GM19468 (cell line): ENCODE measurements around the gene ECSCR.

ENCODE experiments used
- ATAC-seq: cut with Tn5 transposase; IDR thresholded peaks from one replicate; pipeline ENCODE4 v1.9.1; 2021; ENCODE audit warnings: mild to moderate bottlenecking, moderate library complexity, moderate number of reproducible peaks; ENCODE audit not compliant: unreplicated experiment; ENCODE audit errors: extremely low read depth

The ECSCR gene

GRCh38 chr5:139474890-139475791 is 12.6 kb upstream of the ECSCR start:
- ATAC-seq = no peak

- no peak for ATAC-seq
Observed at GRCh38 chr5:139473565-139473964, 11.0 kb upstream of the ECSCR start.

DNA sequence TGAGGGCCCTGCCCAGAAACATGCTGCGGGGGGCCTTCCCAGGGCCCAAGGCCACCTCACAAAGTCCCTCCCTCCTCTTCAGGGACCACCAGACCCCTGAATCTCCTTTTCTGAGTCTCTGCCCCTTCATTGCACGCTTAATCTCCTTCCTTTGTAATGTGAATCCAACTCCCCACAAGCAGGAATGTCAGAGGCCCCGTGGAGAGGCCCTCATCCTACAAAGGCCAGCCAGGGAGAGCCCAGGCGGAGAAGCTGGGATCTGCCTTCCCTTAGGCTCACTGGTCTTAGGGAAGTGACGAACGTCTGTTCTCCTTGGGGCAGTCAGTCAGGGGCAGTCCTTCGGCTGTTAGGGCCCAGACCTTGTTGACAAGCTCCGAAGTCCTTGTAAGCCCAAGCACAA is 10.6 kb upstream of the ECSCR start:
- no peak for ATAC-seq

- no peak for ATAC-seq
Observed at GRCh38 chr5:139472386-139473030, 10.0 kb upstream of the ECSCR start.

- ATAC-seq = no peak
Observed at GRCh38 chr5:139470821-139471300, 8.3 kb upstream of the ECSCR start, which contains the start of gene SMIM33. Gene SMIM33, plus strand, starts transcription at chr5:139471004. Its CDS starts 118 bp downstream, at chr5:139471122.

DNA sequence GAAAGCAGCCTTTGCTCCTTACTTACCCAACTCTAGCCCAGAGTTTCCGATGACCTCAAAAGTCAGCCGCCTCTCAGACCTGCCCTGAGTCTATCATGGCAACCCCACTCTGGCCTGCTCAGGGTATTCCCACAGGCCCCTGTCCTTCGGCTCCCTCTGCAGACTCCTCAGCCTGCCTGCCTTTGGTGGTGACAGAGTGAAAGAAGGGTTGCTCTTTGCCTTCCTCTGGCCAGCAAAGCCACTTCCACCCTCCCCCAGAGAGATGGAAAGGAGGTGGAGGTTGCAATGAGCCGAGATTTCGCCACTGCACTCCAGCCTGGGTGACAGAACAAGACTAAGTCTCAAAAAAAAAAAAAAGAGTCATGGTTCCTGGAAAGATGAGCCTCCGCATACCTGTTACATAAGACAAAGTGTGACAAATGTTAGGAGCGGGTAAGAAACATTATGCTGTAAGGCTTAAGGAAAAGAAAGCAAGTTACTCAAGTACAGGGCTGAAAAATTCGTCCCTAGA is 5.9 kb upstream of the ECSCR start:
- ATAC-seq = no peak

DNA sequence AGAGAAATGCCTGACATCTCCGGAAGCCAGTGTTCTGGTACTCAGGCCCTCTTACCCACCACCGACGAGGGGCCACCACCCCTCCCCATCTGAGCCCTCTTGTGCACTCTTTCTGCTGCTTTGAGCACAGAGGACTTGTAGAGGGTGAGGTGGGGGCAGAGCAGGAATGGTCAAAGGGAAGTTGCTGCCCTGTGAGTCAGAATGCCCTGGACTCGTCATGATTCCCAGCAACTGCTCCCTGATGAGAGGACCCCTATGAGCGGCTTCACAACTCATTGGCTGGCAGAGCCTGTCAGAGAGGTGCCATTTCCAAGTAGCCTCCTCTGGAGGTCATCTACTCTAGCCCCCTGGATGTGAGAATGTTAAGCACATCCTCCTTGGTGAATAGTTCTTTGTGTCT is 845 bp downstream of the ECSCR start:
- no peak for ATAC-seq

- ATAC-seq = no peak
Observed at GRCh38 chr5:139461176-139461575, 1.4 kb downstream of the ECSCR start.

- ATAC-seq = no peak
Observed at GRCh38 chr5:139460455-139460854, 2.1 kb downstream of the ECSCR start.

- no peak for ATAC-seq
Observed at GRCh38 chr5:139459451-139459934, 3.0 kb downstream of the ECSCR start.

DNA sequence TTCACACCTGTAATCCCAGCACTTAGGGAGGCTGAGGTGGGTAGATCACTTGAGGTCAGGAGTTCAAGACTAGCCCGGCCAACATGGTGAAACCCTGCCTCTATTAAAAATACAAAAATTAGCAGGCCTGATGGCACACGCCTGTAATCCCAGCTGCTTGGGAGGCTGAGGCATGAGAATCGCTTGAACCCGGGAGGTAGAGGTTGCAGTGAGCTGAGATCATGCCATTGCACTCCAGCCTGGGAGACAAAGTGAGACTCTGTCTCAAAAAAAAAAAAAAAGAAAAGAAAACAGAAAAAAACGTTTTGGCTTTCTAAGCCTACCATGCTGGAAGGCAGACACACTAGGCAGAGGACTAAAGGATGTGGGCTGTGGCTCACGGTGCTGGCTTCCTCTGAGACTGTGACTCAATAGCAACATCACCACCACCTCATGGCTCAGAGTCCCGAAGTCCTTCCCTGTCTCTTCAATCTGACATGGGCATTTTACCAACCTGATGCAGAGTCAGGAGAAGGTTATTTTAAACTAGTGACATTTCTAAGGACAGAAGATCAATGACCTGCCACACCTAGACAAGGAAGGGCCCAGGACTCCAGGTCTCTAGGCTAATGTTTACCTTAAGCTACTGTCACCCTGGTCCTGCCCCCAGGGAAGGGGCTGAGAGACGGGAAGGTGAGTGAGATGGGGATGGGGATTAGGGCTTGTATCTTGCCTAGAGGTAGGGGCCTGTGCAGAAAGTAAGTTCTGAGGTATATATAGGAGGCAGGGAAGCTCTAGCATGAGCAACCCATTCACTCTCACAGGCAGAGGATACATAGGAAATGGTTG is 3.7 kb downstream of the ECSCR start:
- no peak for ATAC-seq

DNA sequence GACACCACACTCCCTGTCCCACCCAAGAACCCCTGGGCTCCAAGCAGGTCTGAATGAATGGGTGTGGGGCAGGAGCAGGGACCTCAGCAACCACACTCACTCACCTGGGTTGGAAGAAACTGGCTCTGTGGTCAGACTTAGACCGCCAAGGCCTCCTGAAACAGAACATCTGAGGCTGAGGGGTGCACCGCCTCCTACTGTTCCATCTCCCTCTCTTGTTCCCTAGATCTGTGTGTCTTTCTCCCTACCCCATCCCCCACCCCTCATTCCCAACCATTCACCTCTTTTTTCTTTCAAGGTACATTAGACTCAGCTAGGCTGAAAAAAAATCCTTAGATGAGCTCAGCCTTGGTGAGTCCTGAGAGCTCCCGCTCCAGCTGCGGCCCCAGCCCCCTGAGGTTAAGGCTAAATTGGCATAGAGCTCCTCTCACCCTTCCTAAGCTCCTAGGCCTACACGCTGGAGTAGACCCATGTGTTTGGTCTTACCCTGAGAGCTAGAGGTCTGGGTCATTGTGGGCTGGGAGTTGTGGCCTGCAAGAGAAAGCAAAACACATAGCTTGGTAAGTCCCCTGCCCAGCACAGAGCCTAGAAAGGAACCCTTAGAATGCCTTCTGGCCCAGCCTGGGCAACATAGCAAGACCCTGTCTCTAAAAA is 4.8 kb downstream of the ECSCR start:
- ATAC-seq = no peak

DNA sequence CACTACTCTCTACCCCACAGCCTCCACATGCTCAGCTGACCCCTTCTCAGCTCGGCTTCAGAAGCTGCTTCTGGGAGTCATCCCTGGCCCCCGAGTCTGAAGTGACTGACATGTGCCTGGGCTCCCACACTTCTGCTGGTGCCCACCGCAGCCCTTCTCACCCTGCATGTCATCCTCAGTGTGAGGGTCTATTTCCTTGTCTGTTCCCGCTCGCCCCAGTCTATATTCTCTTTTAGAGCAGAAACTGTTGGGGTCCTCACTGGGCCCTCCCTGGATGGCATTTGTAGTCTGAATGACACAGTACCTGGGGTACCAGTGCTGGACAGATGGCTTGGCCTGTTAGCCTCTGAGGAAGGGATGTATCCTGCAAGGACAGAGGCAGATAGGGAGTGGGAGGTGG is 5.3 kb downstream of the ECSCR start:
- ATAC-seq = no peak

- no peak for ATAC-seq
Observed at GRCh38 chr5:139456776-139457175, 5.8 kb downstream of the ECSCR start.

DNA sequence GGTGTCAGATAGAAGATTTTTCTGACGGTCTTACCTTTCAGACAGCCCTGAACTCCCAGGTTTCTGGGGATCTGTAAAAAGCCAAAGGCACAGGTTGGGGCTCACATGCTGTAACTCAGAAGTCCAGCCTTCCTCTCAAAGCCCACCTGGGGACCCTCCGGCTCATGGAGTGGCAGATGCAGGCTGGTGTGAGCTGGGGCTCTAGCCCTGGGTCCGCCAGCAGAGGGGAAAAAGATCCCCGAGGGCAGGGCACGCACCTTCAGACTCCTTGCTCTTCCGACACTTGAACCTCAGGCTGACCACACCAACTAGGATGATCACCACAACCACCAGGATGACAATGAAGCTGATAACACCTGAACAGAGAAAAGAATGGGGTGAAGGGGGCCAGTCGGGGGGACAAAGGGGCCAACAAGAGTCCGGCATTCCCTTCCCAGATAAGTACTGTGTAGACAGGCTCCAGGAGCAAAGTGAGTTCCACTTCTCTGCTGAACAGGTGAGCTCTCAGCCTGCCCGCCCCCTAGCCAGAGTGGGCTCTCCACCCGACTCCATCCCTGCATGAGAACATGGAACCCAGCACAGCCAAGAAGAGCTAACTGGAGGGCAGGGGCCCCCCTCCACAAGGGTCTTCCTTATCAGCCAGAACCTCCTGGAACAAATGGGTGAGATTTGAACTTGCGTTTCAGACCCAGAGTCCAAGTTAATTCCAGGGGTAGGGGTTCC is 7.8 kb downstream of the ECSCR start:
- ATAC-seq = no peak

DNA sequence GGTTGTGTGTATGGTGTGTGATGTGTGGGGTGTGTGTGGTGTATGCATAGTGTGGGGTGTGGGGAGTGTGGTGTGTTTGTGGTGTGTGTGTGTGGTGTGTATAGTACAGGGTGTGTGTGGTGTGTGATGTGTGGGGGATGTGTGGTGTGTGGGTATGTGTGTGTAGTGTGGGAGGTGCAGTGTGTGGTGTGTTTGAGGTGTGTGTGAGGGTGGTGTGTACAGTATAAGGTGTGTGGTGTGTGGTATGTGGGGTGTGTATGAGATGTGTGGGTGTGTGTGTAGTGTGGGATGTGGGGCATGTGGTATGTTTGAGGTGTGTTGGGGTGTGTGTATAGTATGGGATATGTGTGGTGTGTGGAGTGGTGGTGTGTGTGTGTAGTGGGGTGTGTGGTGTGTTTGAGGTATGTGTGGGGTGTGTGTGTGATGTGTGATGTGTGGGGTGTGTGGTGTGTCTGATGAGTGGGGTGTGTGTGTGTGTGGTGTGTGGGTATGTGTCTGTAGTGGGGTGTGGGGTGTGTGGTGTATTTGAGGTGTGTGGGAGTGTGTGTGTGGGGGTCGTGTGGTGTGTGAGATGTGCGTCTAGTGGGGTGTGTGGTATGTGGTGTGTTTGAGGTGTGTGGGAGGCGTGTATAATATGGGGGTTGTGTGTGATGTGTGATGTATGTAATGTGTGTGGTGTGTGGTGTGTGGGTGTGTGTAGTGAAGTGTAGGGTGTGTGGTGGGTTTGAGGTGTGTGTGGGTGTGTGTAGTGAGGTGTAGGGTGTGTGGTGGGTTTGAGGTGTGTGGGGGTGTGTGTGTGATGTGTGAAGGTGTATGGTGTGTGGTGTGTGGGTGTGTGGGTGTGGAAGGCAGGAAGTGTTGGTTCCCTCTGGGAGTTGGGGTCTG is 8.6 kb downstream of the ECSCR start:
- no peak for ATAC-seq

GRCh38 chr5:139451878-139452660 is 10.5 kb downstream of the ECSCR start:
- ATAC-seq = no peak
